GM10266 (cell line): ENCODE data around the gene WDR64.
"Not testable (repeated sequence)": the region's sequence is repeated elsewhere in the genome, so short reads cannot be mapped to it uniquely, and the experiment has no call there.

Source experiments
- DNase-seq: peaks from one replicate; pipeline ENCODE4 v3.0.0; 2012; ENCODE audit errors: extremely low spot score
- TF ChIP-seq, protein P1 (sequence below): IDR thresholded peaks from 2 replicates; pipeline ENCODE4 v1.5.1; 2012; ENCODE audit warnings: mild to moderate bottlenecking, low read depth; ENCODE audit not compliant: control insufficient read depth, insufficient read depth; ENCODE audit errors: missing control alignments

WDR64 gene

DNA sequence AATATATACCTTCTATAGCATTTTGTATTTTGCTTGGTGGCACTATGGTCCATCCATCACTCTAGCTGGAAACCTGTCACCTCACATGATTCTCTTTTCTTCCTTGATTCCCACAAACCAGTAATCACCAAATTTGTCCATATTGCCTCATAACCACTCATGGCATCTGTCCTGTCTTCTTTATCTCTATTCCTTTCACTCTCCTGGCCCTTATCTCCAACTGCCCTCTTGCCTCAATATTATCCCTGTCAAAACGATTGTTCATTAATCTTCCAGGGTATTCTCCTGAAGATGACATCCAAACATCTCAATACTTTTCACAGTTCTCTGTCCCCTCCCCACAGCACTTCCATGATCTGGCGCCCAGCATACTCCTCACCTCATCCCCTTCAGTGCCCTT is 46.1 kb downstream of the WDR64 start:
- TF ChIP-seq, protein P1, sequence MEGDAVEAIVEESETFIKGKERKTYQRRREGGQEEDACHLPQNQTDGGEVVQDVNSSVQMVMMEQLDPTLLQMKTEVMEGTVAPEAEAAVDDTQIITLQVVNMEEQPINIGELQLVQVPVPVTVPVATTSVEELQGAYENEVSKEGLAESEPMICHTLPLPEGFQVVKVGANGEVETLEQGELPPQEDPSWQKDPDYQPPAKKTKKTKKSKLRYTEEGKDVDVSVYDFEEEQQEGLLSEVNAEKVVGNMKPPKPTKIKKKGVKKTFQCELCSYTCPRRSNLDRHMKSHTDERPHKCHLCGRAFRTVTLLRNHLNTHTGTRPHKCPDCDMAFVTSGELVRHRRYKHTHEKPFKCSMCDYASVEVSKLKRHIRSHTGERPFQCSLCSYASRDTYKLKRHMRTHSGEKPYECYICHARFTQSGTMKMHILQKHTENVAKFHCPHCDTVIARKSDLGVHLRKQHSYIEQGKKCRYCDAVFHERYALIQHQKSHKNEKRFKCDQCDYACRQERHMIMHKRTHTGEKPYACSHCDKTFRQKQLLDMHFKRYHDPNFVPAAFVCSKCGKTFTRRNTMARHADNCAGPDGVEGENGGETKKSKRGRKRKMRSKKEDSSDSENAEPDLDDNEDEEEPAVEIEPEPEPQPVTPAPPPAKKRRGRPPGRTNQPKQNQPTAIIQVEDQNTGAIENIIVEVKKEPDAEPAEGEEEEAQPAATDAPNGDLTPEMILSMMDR, result no peak
- no peak for DNase-seq

DNA sequence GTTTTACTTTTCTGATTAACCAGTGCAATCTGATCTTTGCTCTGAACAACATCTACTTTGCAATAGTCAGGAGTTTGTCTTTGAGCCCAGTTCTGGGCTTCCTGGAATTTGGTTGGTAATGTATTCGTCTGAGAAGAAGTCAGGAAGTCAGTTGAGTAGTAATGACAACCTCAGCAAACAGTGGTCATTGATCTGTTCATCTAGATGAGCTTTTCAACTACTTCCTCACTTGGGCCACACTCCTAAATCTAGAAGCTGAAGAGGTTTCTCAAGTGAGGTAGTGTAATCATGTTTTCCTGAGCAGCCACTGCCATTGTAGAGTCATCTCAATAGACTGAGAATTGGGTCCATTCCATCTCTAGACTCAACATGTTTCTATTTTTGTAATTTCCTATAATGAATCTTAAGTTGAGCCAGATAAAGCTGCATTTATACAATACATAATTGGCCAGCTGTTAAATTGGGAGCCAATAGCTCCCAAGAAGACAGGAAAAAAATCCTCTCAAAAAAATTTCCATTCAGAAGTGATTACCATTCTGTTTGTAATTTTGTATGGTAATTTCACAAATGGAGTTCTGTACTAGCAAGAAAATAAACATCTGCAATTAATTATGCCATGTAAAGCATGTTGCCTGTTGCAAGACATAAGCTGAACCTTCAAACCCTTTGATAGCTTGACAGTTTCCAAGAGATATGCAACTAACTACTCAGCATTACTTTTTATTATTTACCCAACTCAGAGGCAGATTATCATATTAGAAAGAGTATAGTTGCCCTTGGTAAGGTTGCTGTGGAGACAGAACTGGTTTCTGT is 49.6 kb downstream of the WDR64 start:
- TF ChIP-seq, protein P1, result no peak
- no peak for DNase-seq

DNA sequence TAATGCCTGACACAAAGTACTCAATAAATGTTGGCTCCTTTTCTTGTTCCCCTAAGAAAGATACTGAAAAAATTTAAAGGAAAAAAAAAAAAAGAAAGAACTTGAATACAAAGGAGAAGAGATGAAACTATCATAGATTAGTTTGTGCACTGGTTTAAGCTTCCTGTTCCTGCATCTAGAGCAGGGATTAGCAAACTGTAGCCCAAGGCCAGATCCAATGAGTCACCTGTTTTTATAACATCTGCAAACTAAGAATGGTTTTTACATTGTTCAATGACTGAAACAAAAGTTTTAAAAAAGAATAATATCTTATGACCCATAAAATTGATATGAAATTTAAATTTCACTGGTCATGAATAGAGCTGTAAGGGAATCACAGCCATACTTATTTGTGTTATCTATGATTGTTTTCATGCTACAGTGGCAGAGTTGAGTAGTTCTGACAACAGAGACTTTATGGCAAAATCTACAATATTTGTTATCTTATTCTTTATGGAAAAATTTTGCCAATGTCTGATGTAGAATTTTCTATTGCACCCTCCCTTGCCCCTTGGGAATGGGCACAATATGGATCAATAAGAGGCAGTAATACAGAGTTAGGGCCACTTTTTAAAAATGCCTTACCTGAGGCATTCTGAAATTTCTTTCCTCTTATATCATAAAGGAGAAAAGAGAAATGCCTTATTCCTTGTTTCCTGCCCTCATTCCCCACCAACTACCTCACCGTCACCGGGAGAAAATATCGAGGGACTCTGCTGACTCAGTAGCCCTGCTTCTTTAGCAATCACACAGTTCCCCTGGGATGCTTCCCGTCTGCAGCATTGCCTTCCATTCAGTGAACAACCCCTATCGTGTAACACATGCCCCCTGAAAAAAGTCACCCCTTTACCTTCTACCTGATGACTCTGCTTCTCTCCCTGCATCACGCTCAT is 50.6 kb downstream of the WDR64 start:
- DNase-seq, result no peak
- TF ChIP-seq, protein P1, result no peak

DNA sequence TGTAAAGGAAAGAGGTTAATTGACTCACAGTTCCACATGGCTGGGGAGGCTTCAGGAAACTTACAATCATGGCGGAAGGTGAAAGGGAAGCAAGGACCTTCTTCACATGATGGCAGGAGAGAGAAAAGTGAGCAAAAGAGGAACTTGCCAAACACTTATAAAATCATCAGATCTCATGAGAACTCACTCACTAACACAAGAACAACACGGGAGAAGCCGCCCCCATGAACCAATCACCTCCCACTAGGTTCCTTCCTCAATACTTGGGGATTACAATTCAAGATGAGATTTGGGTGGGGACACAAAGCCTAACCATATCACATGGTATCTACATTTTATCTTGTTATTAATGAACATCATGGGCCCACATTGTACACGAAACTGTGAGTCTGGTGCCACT is 51.7 kb downstream of the WDR64 start:
- DNase-seq, result not testable (repeated sequence)

DNA sequence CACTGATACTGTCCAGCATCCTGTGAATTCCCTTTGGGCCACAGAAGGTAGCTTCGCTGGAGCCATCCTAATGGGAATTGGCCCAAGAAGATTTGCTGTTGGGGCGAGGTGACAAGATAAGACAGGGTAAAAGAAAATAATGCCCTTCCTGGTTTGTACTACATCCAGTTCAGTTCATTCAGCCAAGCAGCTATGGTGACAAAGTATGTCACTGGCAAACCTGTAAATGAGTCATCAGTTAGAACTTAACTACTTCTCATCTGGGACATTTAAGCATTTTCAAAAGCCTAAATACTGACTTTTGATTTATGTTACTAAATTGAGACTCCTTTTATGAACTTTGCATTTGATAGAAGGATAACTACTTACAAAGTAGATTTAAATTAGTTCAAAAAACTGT is 54.2 kb downstream of the WDR64 start:
- TF ChIP-seq, protein P1, result no peak
- no peak for DNase-seq

DNA sequence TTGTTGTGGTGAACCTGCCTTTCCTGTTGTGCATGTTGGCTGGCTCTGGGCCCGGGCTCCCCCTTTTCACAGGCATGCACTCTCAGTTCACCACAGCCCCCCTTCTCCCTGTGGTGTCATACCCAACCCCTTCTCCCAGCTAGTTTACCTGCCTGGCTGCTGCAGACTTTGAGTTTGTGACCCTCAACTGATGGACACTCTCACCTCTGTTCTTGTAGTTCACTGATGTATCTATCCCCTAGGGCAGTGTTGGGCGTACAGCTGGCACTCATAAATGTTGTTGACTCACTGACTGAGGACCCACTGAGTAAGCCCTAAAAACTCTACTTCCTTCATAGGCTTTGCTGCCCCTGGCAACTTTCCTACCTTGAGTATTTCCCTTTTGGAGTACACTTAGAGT is 54.9 kb downstream of the WDR64 start:
- no peak for DNase-seq
- TF ChIP-seq, protein P1, result no peak

DNA sequence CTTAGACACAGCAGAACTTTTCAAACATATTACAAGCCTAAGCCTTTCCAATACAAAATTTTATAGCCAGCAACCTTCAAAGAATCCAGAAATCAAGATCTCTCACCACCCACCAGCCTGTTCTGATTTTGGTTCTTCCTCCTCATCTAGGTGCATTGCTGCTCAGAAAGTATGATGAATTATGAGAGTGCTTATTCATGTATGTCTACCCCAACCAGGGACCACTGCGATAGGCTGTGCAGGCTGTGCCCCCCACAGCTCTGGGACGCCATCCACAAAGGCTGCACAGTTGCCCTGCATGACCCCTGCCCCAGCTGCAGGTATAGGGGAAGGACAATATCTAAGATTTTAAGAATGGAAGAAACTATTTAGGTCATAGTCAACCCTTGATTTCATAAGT is 55.4 kb downstream of the WDR64 start:
- no peak for DNase-seq
- TF ChIP-seq, protein P1, result no peak
